Measurements from ENCODE around the gene OSBPL6. TPM values are rescaled to one million over a fixed set of nuclear protein-coding genes. Genes with fewer than 3 reads are reported as not detected.

The OSBPL6 gene
- total RNA-seq, 1 experiment from 2014 or later: 11.6 TPM

DNA sequence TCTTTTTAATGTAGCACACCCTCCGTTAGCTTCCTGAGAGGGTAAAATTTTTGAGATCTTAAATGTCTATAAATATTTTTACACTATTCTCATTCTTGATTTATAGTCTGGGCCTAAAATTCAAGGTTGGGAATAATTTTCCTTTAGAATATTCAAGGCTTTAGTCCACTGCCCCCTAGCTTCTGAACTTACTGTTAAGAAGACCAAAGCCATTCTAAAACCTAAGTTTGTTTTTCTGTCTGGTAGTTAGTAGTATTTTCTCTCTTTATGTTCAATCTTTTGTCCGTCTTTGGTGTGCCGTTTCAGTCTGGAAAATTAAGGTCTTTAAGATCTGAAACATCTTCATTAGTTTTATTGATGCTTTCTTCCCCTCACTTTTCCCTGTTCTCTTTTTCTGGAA, 14.5 kb downstream of the OSBPL6 start:
- no peaks in the 10 kb centered on the region for H3K4me1 ChIP-seq (ENCODE audit: control insufficient read depth in 1 of 2, insufficient read depth in 2 of 2, low read length in 2 of 2)
- DNase-seq (ENCODE audit: low read depth, low spot score) (no peak), ATAC-seq (no peak)
- H3K36me3 ChIP-seq (ENCODE audit: control insufficient read depth in 1 of 2, insufficient read depth in 2 of 2, low read length in 2 of 2): no peaks in the 10 kb centered on the region
- no peaks in the 10 kb centered on the region for H3K9me2 ChIP-seq (ENCODE audit: insufficient read depth)
- intact Hi-C loops (cut with micrococcal nuclease): no loop called here
- ChIA-PET CTCF (interaction anchor here (0.8 to 1.5 kb wide), 3 partner anchors 13 to 46 kb away, joined by 3 to 4 read pairs (median 3); no protein-coding TSS in a partner anchor), RAD21 (ENCODE audit: low non-redundant PET in 1 of 2, low total read pairs in 2 of 2, uncharacterized antibody in 2 of 2, unreplicated experiment in 2 of 2) (no interaction called here), POLR2A (no interaction called here)
- H3K9ac ChIP-seq (ENCODE audit: low read length): no peak overlapping the region
- H3K4me2 ChIP-seq (ENCODE audit: low read length): no peak overlapping the region
- H3K9me3 ChIP-seq (ENCODE audit: control insufficient read depth in 1 of 2, insufficient read depth in 1 of 2, low read depth in 1 of 2, low read length in 2 of 2): no peaks in the 10 kb centered on the region
- no peaks in the 10 kb centered on the region for H3K79me2 ChIP-seq (ENCODE audit: insufficient read depth, low read length)
- BruUV-seq (replicated peaks): no TSS peak
- H3K27ac ChIP-seq (ENCODE audit: low read depth, low read length): no peak overlapping the region
- no peak overlapping the region for H2AFZ ChIP-seq (ENCODE audit: low read depth, low read length, poor library complexity, severe bottlenecking)
- no peak for TF ChIP-seq TCF7L2 (IDR thresholded peaks at IDR 0.05; ENCODE audit: borderline replicate concordance, extremely low read depth, insufficient read depth, insufficient read length)
- TF ChIP-seq, protein P1, sequence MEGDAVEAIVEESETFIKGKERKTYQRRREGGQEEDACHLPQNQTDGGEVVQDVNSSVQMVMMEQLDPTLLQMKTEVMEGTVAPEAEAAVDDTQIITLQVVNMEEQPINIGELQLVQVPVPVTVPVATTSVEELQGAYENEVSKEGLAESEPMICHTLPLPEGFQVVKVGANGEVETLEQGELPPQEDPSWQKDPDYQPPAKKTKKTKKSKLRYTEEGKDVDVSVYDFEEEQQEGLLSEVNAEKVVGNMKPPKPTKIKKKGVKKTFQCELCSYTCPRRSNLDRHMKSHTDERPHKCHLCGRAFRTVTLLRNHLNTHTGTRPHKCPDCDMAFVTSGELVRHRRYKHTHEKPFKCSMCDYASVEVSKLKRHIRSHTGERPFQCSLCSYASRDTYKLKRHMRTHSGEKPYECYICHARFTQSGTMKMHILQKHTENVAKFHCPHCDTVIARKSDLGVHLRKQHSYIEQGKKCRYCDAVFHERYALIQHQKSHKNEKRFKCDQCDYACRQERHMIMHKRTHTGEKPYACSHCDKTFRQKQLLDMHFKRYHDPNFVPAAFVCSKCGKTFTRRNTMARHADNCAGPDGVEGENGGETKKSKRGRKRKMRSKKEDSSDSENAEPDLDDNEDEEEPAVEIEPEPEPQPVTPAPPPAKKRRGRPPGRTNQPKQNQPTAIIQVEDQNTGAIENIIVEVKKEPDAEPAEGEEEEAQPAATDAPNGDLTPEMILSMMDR (IDR thresholded peaks at IDR 0.05 in 2 of 3, conservative IDR thresholded peaks at IDR 0.05 in 1 of 3; ENCODE audit: borderline replicate concordance in 1 of 3, insufficient read depth in 1 of 3, low read depth in 2 of 3, low read length in 2 of 3): peak; percentile 18 to 46 (median 35); a peak in 5 of 6 replicates
- H4K20me1 ChIP-seq (ENCODE audit: insufficient read depth): no peaks in the 10 kb centered on the region
- H3K27me3 ChIP-seq (ENCODE audit: insufficient read depth, low read length): no peaks in the 10 kb centered on the region
- no peak overlapping the region for H3K4me3 ChIP-seq (replicated peaks in 1 of 2; ENCODE audit: low read depth in 1 of 2, low read length in 2 of 2)

DNA sequence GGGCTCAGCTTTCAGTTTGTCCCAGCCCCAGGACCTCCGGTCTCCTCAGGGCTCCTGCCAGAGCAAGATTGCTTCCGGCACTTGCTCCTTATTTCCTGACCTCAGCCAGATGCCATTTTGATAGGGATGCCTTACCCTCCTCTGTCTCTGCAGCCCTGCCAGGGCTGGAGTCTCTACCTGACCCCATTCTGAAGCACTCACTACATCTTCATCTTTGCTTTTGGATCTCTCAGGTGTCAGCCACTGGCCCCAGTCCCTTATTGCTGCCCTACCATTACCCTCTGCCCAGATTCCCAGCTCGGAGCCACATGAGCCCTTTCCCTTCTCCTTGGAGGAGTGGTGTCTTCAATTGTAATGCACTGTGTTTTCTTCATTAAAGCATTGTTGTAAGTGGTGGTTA, 17.1 kb downstream of the OSBPL6 start:
- DNase-seq (ENCODE audit: low read depth, low spot score) (no peak), ATAC-seq (no peak)
- Histone ChIP-seq H3K27ac (ENCODE audit: low read depth, low read length) (no peak overlapping the region), H2AFZ (ENCODE audit: low read depth, low read length, poor library complexity, severe bottlenecking) (no peak overlapping the region), H3K4me1 (ENCODE audit: control insufficient read depth in 1 of 2, insufficient read depth in 2 of 2, low read length in 2 of 2) (no peaks in the 10 kb centered on the region), H3K4me2 (ENCODE audit: low read length) (no peak overlapping the region), H3K9me2 (ENCODE audit: insufficient read depth) (no peaks in the 10 kb centered on the region), H4K20me1 (ENCODE audit: insufficient read depth) (no peaks in the 10 kb centered on the region), H3K36me3 (ENCODE audit: control insufficient read depth in 1 of 2, insufficient read depth in 2 of 2, low read length in 2 of 2) (no peaks in the 10 kb centered on the region), H3K4me3 (replicated peaks in 1 of 2; ENCODE audit: low read depth in 1 of 2, low read length in 2 of 2) (no peak overlapping the region), H3K9me3 (ENCODE audit: control insufficient read depth in 1 of 2, insufficient read depth in 1 of 2, low read depth in 1 of 2, low read length in 2 of 2) (no peaks in the 10 kb centered on the region), H3K79me2 (ENCODE audit: insufficient read depth, low read length) (no peaks in the 10 kb centered on the region), H3K27me3 (ENCODE audit: insufficient read depth, low read length) (no peaks in the 10 kb centered on the region), H3K9ac (ENCODE audit: low read length) (no peak overlapping the region)
- CTCF ChIA-PET: no interaction called here
- intact Hi-C loops (cut with micrococcal nuclease): no loop called here
- RAD21 ChIA-PET (ENCODE audit: low non-redundant PET in 1 of 2, low total read pairs in 2 of 2, uncharacterized antibody in 2 of 2, unreplicated experiment in 2 of 2): no interaction called here
- TF ChIP-seq RAD21 (IDR thresholded peaks at IDR 0.05; ENCODE audit: low read depth): no peak
- no peak for TF ChIP-seq EGR1 (IDR thresholded peaks at IDR 0.05; ENCODE audit: low read depth)
- TF ChIP-seq, protein P2, sequence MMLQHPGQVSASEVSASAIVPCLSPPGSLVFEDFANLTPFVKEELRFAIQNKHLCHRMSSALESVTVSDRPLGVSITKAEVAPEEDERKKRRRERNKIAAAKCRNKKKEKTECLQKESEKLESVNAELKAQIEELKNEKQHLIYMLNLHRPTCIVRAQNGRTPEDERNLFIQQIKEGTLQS (IDR thresholded peaks at IDR 0.05): no peak
- TF ChIP-seq, protein P3, sequence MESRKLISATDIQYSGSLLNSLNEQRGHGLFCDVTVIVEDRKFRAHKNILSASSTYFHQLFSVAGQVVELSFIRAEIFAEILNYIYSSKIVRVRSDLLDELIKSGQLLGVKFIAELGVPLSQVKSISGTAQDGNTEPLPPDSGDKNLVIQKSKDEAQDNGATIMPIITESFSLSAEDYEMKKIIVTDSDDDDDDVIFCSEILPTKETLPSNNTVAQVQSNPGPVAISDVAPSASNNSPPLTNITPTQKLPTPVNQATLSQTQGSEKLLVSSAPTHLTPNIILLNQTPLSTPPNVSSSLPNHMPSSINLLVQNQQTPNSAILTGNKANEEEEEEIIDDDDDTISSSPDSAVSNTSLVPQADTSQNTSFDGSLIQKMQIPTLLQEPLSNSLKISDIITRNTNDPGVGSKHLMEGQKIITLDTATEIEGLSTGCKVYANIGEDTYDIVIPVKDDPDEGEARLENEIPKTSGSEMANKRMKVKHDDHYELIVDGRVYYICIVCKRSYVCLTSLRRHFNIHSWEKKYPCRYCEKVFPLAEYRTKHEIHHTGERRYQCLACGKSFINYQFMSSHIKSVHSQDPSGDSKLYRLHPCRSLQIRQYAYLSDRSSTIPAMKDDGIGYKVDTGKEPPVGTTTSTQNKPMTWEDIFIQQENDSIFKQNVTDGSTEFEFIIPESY (IDR thresholded peaks at IDR 0.05; ENCODE audit: extremely low read depth, insufficient replicate concordance, low read length): no peak
- no peak for TF ChIP-seq POLR2A (IDR thresholded peaks at IDR 0.05; ENCODE audit: borderline replicate concordance, extremely low read depth, insufficient read depth, insufficient read length)
- TF ChIP-seq, protein P1 (IDR thresholded peaks at IDR 0.05 in 2 of 3, conservative IDR thresholded peaks at IDR 0.05 in 1 of 3; ENCODE audit: borderline replicate concordance in 1 of 3, insufficient read depth in 1 of 3, low read depth in 2 of 3, low read length in 2 of 3): no peak
- no TSS peak for BruUV-seq (replicated peaks)
- POLR2A ChIA-PET: no interaction called here

Measured in HCT116 (cell line).